ENCODE measurements around the gene NFKBIB.

GRCh38 chr19:38901683-38902082 is 1.9 kb downstream of the NFKBIB start:
- TF ChIP-seq RAD21 (IDR thresholded peaks at IDR 0.05; ENCODE audit: low read depth) (no peak), FOXM1 (IDR thresholded peaks at IDR 0.05; ENCODE audit: borderline replicate concordance, low read depth) (no peak), TAF1 (IDR thresholded peaks at IDR 0.05; ENCODE audit: low read depth) (no peak), EGR1 (IDR thresholded peaks at IDR 0.05) (no peak), EP300 (IDR thresholded peaks at IDR 0.05; ENCODE audit: borderline replicate concordance) (no peak)
- TF ChIP-seq, protein P1, sequence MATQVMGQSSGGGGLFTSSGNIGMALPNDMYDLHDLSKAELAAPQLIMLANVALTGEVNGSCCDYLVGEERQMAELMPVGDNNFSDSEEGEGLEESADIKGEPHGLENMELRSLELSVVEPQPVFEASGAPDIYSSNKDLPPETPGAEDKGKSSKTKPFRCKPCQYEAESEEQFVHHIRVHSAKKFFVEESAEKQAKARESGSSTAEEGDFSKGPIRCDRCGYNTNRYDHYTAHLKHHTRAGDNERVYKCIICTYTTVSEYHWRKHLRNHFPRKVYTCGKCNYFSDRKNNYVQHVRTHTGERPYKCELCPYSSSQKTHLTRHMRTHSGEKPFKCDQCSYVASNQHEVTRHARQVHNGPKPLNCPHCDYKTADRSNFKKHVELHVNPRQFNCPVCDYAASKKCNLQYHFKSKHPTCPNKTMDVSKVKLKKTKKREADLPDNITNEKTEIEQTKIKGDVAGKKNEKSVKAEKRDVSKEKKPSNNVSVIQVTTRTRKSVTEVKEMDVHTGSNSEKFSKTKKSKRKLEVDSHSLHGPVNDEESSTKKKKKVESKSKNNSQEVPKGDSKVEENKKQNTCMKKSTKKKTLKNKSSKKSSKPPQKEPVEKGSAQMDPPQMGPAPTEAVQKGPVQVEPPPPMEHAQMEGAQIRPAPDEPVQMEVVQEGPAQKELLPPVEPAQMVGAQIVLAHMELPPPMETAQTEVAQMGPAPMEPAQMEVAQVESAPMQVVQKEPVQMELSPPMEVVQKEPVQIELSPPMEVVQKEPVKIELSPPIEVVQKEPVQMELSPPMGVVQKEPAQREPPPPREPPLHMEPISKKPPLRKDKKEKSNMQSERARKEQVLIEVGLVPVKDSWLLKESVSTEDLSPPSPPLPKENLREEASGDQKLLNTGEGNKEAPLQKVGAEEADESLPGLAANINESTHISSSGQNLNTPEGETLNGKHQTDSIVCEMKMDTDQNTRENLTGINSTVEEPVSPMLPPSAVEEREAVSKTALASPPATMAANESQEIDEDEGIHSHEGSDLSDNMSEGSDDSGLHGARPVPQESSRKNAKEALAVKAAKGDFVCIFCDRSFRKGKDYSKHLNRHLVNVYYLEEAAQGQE (IDR thresholded peaks at IDR 0.05; ENCODE audit: low read depth): no peak
- TF ChIP-seq, protein P2, sequence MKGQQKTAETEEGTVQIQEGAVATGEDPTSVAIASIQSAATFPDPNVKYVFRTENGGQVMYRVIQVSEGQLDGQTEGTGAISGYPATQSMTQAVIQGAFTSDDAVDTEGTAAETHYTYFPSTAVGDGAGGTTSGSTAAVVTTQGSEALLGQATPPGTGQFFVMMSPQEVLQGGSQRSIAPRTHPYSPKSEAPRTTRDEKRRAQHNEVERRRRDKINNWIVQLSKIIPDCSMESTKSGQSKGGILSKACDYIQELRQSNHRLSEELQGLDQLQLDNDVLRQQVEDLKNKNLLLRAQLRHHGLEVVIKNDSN (IDR thresholded peaks at IDR 0.05): no peak
- TF ChIP-seq, protein P3, sequence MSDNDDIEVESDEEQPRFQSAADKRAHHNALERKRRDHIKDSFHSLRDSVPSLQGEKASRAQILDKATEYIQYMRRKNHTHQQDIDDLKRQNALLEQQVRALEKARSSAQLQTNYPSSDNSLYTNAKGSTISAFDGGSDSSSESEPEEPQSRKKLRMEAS (IDR thresholded peaks at IDR 0.05): no peak

Measured in Ishikawa (cell line).